Astrocyte of the cerebellum (primary cell): ENCODE data around the gene SLC44A1.
"Not testable (repeated sequence)": the region's sequence is repeated elsewhere in the genome, so short reads cannot be mapped to it uniquely, and the experiment has no call there.

Experiments used
- DNase-seq: peaks from one replicate; pipeline ENCODE4 v3.0.0-alpha.2; 2011; ENCODE audit warnings: low read depth
- H3K4me3 ChIP-seq: 2 replicates; pipeline ENCODE4 v1.5.1; 2011; ENCODE audit warnings: mild to moderate bottlenecking, low read depth, low read length, moderate library complexity
- in situ Hi-C: cut with HindIII; loops from 2 replicates; pipeline ENCODE4 v1.10.0; 2017; ENCODE audit warnings: low sequenced_read_pairs
- TF ChIP-seq, protein P1 (sequence below): IDR thresholded peaks from 2 replicates; pipeline ENCODE4 v1.5.1; 2012; ENCODE audit warnings: low read length, low read depth, moderate library complexity, mild to moderate bottlenecking; ENCODE audit errors: missing control alignments

SLC44A1 gene

DNA sequence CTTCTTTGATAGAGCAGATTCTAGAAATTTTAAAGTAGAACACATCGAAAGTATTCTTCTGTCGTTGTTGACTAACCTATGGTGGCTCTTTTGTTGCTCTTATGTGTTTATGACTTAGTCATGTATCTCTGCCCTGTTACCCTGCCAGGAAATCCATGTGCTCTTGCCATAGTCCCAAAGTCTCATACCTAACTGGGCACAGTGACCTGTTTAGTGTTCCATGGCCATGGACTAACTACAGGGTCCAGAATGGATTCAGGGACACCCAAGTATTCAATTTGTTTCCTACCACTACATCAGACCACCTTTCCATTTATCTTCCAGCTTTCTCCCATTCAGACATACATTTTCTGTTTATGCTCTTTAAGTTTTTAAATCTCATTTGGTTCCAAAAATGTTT is 18.0 kb downstream of the SLC44A1 start:
- DNase-seq: no peak
- TF ChIP-seq, protein P1, sequence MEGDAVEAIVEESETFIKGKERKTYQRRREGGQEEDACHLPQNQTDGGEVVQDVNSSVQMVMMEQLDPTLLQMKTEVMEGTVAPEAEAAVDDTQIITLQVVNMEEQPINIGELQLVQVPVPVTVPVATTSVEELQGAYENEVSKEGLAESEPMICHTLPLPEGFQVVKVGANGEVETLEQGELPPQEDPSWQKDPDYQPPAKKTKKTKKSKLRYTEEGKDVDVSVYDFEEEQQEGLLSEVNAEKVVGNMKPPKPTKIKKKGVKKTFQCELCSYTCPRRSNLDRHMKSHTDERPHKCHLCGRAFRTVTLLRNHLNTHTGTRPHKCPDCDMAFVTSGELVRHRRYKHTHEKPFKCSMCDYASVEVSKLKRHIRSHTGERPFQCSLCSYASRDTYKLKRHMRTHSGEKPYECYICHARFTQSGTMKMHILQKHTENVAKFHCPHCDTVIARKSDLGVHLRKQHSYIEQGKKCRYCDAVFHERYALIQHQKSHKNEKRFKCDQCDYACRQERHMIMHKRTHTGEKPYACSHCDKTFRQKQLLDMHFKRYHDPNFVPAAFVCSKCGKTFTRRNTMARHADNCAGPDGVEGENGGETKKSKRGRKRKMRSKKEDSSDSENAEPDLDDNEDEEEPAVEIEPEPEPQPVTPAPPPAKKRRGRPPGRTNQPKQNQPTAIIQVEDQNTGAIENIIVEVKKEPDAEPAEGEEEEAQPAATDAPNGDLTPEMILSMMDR: no peak
- in situ Hi-C loops: no loop called here
- H3K4me3 ChIP-seq: no peak overlapping the region

DNA sequence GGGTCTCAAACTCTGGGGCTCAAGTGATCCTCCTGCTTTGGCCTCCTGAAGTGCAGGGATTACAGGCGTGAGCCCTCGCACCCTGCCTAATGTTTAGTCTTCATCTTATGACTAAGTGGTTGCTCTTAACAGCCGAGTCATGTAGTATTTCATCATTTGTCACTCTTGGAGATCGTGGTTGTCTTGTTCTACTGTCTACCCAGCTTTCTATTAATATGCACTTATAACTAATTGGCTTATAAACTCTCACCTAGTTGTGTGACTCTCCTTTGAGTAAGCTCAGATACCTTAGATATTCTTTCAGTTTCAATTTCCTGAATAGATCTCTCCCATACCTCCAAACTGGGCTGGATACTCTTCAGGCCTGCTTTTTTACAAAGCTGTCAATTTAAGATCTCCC is 19.9 kb downstream of the SLC44A1 start:
- H3K4me3 ChIP-seq: no peak overlapping the region
- in situ Hi-C loops: no loop called here
- no peak for DNase-seq
- TF ChIP-seq, protein P1: no peak

DNA sequence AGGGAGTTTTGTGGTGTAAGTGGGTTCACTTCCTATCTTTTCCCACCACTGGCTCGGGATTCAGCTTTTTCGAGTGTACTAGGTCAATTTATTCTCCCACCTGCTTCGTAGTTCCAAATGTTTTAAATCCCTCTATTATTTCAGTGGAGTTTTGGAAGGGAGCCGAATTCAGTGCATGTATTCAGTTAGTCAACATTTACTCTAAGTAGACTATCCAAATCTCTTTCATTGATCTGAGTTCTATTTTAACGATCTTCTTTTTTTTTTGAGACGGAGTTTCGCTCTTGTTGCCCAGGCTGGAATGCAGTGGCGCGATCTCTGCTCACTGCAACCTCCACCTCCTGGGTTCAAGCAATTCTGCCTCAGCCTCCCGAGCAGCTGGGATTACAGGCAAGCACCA is 23.8 kb downstream of the SLC44A1 start:
- DNase-seq, in situ Hi-C loops, H3K4me3 ChIP-seq: not testable (repeated sequence)

DNA sequence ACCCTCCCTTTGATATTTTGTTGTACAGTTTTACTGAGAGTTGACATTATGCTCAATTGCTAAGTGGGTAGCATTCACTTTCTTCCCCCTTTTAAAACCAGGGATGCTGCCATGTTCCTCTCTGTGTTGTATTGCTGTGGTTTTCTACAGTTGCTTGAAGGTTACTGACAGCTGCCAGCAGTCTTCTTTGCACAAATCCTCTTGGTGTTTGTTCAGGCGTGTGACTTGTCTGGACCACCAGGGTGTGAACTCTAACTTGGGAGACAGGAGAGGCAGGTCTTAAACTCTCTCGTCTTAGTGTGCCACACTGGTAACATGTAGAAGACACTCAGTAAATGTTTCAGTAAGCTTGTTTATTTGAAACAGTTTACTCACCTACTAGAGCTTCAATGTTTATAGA is 25.1 kb downstream of the SLC44A1 start:
- no peak overlapping the region for H3K4me3 ChIP-seq
- in situ Hi-C loops: no loop called here
- TF ChIP-seq, protein P1: no peak
- DNase-seq: no peak

DNA sequence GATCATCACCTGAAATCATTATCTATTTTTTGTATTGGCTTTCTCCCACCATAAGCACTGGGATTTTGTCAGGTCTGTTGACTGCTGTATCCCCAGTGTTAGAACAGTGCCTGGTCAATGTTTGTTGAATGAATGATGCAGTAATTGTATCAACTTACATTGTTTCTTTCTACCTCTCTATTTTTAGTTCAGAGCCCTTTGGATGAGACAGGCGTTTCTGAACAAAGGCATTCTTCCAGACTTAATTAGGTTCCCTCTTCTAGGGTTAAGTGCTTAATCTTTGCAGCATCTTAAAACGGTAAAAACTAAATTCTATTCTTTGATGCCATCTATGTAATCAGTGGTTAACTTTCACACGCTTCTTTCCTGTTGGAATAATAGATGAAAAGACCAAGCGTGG is 26.3 kb downstream of the SLC44A1 start:
- in situ Hi-C loops: no loop called here
- DNase-seq: no peak
- TF ChIP-seq, protein P1: no peak
- H3K4me3 ChIP-seq: no peak overlapping the region

DNA sequence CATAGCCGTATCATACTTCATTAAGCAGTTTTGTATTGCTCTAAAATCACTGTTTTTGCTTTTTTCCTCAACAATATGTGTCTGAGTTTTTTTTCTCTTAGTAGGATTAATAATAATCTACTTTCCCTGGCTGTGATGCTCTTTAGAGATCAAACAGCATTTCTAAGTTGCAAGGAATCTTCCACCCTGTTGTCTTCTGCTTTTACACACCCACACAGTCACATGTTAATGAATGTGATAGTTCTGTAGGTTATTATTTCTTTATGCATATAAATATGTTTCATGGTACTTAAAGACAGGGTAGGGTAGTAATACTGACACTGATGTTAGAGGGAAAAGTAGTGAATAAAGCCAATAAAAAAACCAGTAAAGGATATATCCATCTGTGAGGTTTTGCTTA is 29.3 kb downstream of the SLC44A1 start:
- TF ChIP-seq, protein P1: no peak
- DNase-seq: no peak
- in situ Hi-C loops: no loop called here
- H3K4me3 ChIP-seq: no peak overlapping the region

DNA sequence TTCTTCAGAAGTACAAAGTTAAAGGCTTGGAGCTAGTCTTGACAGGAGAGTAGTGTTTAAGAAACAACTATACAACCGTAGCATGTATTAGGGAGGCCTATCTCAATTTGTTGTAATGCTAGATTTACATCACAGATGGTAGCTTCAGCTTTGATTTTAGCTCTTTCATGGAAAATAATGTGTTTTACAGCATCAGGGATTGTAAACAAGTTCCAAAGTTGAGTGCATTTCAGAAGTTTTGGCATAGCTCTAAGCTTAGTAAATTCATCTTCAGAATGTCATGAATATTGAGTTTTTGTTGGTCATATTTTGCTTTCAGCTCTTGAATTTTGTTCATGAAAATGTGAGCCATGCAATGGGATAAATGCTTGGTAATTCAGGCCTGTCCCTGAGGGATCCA is 30.7 kb downstream of the SLC44A1 start:
- no peak overlapping the region for H3K4me3 ChIP-seq
- in situ Hi-C loops: loop anchor here (5.0 kb wide), 1 partner anchor 48 kb away; no protein-coding TSS in a partner anchor
- no peak for DNase-seq
- TF ChIP-seq, protein P1: no peak
